Keratinocyte (primary cell): ENCODE results near the gene DNAJB8. TPM values are rescaled to one million over a fixed set of nuclear protein-coding genes. Genes with fewer than 3 reads are reported as not detected.

Experiments used
- DNase-seq: peaks from one replicate; pipeline ENCODE4 v3.0.0-alpha.2; 2011; ENCODE audit warnings: low read depth, missing footprints, low spot score
- FAIRE-seq: peaks from 2 replicates; lab custom pipeline; 2011; peaks lifted over from hg19 to GRCh38; lab: Jason Lieb, UNC
- H2AFZ ChIP-seq: 2 replicates; pipeline ENCODE4 v1.6.0; 2012; ENCODE audit warnings: low read length, control low read depth, inconsistent platforms; ENCODE audit not compliant: control insufficient read depth
- H3K27ac ChIP-seq: 2 replicates; pipeline ENCODE4 v1.5.1; 2011; ENCODE audit warnings: low read length; ENCODE audit not compliant: control insufficient read depth, insufficient read depth
- H3K27me3 ChIP-seq: 3 replicates; pipeline ENCODE4 v1.6.0; 2011; ENCODE audit warnings: low read length; ENCODE audit not compliant: control insufficient read depth, insufficient read depth; ENCODE audit errors: extremely low read depth
- H3K36me3 ChIP-seq, 2 experiments: 2 replicates in 1 of 2; 3 replicates in 1 of 2; pipeline ENCODE4 v1.5.1; 2011; ENCODE audit warnings: low read length in 2 of 2, mild to moderate bottlenecking in 1 of 2; ENCODE audit not compliant: control insufficient read depth in 2 of 2, insufficient read depth in 2 of 2; ENCODE audit errors: extremely low read depth in 1 of 2
- H3K4me1 ChIP-seq: 3 replicates; pipeline ENCODE4 v1.5.1; 2011; ENCODE audit warnings: low read length; ENCODE audit not compliant: control insufficient read depth, insufficient read depth; ENCODE audit errors: extremely low read depth
- H3K4me2 ChIP-seq: 3 replicates; pipeline ENCODE4 v1.6.0; 2011; ENCODE audit warnings: low read depth, low read length; ENCODE audit not compliant: control insufficient read depth, insufficient read depth; ENCODE audit errors: extremely low read depth
- H3K4me3 ChIP-seq, 3 experiments: fragments of 200-600 bp in 1 of 3; sonication (generic) in 1 of 3; 2 replicates in 2 of 3; 3 replicates in 1 of 3; pipeline ENCODE4 v1.5.1; 2011 to 2016; ENCODE audit warnings: low read length in 3 of 3, mild to moderate bottlenecking in 3 of 3, control low read depth in 2 of 3, inconsistent platforms in 1 of 3, low read depth in 1 of 3, mixed read lengths in 1 of 3, mixed run types in 1 of 3, moderate library complexity in 1 of 3; ENCODE audit not compliant: control insufficient read depth in 2 of 3, insufficient read depth in 2 of 3; ENCODE audit errors: extremely low read depth in 1 of 3
- H3K79me2 ChIP-seq: 2 replicates; pipeline ENCODE4 v1.6.0; 2012; ENCODE audit warnings: low read length; ENCODE audit not compliant: control insufficient read depth, insufficient read depth
- H3K9ac ChIP-seq: 3 replicates; pipeline ENCODE4 v1.6.0; 2011; ENCODE audit warnings: low read length; ENCODE audit not compliant: control insufficient read depth, insufficient read depth; ENCODE audit errors: extremely low read depth
- H3K9me1 ChIP-seq: 3 replicates; pipeline ENCODE4 v1.6.0; 2011; ENCODE audit warnings: low read length; ENCODE audit not compliant: control insufficient read depth, insufficient read depth; ENCODE audit errors: extremely low read depth
- H3K9me3 ChIP-seq: 2 replicates; pipeline ENCODE4 v1.5.1; 2012; ENCODE audit warnings: low read depth, low read length; ENCODE audit not compliant: control insufficient read depth
- H4K20me1 ChIP-seq: 3 replicates; pipeline ENCODE4 v1.6.0; 2011; ENCODE audit warnings: low read length; ENCODE audit not compliant: control insufficient read depth, insufficient read depth; ENCODE audit errors: extremely low read depth
- CTCF ChIP-seq, 3 experiments: IDR thresholded peaks in 1 of 3; conservative IDR thresholded peaks in 1 of 3; optimal IDR thresholded peaks in 1 of 3; 2 replicates in 2 of 3; 3 replicates in 1 of 3; pipeline versions ENCODE3 to v1.5.1; 2011; ENCODE audit warnings: low read length in 3 of 3, mild to moderate bottlenecking in 3 of 3, moderate library complexity in 2 of 3, control low read depth in 1 of 3, inconsistent platforms in 1 of 3; ENCODE audit not compliant: insufficient read depth in 2 of 3; ENCODE audit errors: extremely low read depth in 1 of 3
- EZH2 ChIP-seq: IDR thresholded peaks from one replicate; pipeline ENCODE4 v1.6.1; 2012; ENCODE audit warnings: inconsistent platforms, mild to moderate bottlenecking, low read length, moderate library complexity
- dilution Hi-C: fragments of 300-500 bp; cut with MboI; formaldehyde crosslinking; loops from one replicate; pipeline ENCODE4 v1.7.0; 2020; ENCODE audit warnings: low sequenced_read_pairs; ENCODE audit not compliant: extremely low pct_ligation_motif_present
- polyA plus RNA-seq, 5 experiments: library from polyadenylated mRNA; depleted of rRNA in 3 of 5; stranded (reverse) in 3 of 5; stranded (forward) in 1 of 5; unstranded in 1 of 5; fragments of >200 nt; gene quantifications; 1 replicate in 1 of 5; 2 replicates in 3 of 5; 3 replicates in 1 of 5; pipeline versions ENCODE4 v1.2.1 to v1.2.3, GENCODE V29; 2011 to 2012; ENCODE audit warnings: missing spikeins in 2 of 5, low read depth in 1 of 5, low replicate concordance in 1 of 5

The DNAJB8 gene
- polyA plus RNA-seq, 1 donor (not counting 4 experiments of a cell fraction or from before 2014, with no cell fraction given) = not detected

- Histone ChIP-seq H3K27ac (no peak overlapping the region), H3K27me3 (peaks cover 40% of the 10 kb centered on the region), H4K20me1 (peaks cover 3% of the 10 kb centered on the region), H3K4me3 (no peak overlapping the region), H3K4me1 (no peaks in the 10 kb centered on the region), H3K9me1 (no peaks in the 10 kb centered on the region), H3K4me2 (no peak overlapping the region), H3K36me3 (no peaks in the 10 kb centered on the region), H2AFZ (no peak overlapping the region), H3K9me3 (no peaks in the 10 kb centered on the region), H3K79me2 (no peaks in the 10 kb centered on the region), H3K9ac (no peak overlapping the region)
- DNase-seq = no peak
- TF ChIP-seq CTCF (optimal IDR thresholded peaks at IDR 0.05 in 1 of 3, IDR thresholded peaks at IDR 0.05 in 1 of 3, conservative IDR thresholded peaks at IDR 0.05 in 1 of 3; ENCODE audit: extremely low read depth in 1 of 3, insufficient read depth in 2 of 3, low read length in 3 of 3) (no peak), EZH2 (no peak)
- no peak for FAIRE-seq
- dilution Hi-C loops = no loop called here
These were observed 38.5 kb downstream of the DNAJB8 start for GRCh38 chr3:128427872-128428822.

GRCh38 chr3:128427175-128427857 is 39.4 kb downstream of the DNAJB8 start:
- no peak overlapping the region for H3K4me2 ChIP-seq
- no peaks in the 10 kb centered on the region for H3K79me2 ChIP-seq
- H3K9me3 ChIP-seq = no peaks in the 10 kb centered on the region
- FAIRE-seq (no peak), DNase-seq (no peak)
- TF ChIP-seq EZH2 (no peak), CTCF (optimal IDR thresholded peaks at IDR 0.05 in 1 of 3, IDR thresholded peaks at IDR 0.05 in 1 of 3, conservative IDR thresholded peaks at IDR 0.05 in 1 of 3; ENCODE audit: extremely low read depth in 1 of 3, insufficient read depth in 2 of 3, low read length in 3 of 3) (no peak)
- H3K4me1 ChIP-seq = no peaks in the 10 kb centered on the region
- H3K4me3 ChIP-seq = no peak overlapping the region
- dilution Hi-C loops = no loop called here
- peaks cover 32% of the 10 kb centered on the region for H3K27me3 ChIP-seq
- H3K27ac ChIP-seq = no peak overlapping the region
- no peak overlapping the region for H2AFZ ChIP-seq
- H4K20me1 ChIP-seq = peaks cover 3% of the 10 kb centered on the region
- H3K36me3 ChIP-seq = no peaks in the 10 kb centered on the region
- H3K9ac ChIP-seq = no peak overlapping the region
- no peaks in the 10 kb centered on the region for H3K9me1 ChIP-seq
